NCI-H1105 treated with DMSO at 0.1 percent for 48 hours (cell line): ENCODE results near the gene HS6ST3.
"Not testable (repeated sequence)": the region's sequence is repeated elsewhere in the genome, so short reads cannot be mapped to it uniquely, and the experiment has no call there.

Source experiments
- DNase-seq: peaks from one replicate; lab custom pipeline; 2025; lab: John Stamatoyannopoulos, UW

The HS6ST3 gene

DNA sequence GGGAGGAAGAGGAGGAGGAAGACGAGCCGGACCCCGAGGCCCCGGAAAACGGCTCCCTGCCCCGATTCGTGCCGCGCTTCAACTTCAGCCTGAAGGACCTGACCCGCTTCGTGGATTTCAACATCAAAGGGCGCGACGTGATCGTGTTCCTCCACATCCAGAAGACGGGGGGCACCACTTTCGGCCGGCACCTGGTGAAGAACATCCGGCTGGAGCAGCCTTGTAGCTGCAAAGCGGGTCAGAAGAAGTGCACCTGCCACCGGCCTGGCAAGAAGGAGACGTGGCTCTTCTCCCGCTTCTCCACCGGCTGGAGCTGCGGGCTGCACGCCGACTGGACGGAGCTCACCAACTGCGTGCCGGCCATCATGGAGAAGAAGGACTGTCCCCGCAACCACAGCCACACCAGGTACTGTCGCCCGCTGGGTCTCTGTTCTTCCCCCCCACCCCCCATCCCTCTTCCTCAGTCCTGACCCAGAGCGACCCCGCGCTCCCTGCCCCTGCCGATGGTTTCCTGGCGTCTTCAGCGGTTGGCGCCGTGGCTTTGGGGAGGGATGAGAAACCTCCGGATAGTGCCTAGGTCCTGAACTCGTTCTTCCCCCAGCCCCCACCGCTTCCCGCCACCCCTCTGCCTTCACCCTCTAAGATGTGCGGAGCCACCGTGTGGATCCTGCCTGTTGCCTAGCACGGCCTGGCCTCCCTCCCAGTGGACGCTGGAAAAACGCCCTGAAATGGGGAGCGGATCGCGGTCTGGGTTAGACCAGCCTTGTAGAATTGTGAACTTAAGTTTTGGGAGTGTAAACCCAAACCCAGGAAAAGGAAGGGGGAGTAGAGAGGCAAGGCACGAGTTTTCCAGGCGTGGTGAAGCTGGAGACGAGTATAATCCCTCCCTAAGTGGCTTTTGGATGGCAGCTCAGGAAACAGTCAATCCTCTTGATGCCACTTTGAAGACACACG, 1.5 kb downstream of the HS6ST3 start:
- peak; percentile 38 for DNase-seq

DNA sequence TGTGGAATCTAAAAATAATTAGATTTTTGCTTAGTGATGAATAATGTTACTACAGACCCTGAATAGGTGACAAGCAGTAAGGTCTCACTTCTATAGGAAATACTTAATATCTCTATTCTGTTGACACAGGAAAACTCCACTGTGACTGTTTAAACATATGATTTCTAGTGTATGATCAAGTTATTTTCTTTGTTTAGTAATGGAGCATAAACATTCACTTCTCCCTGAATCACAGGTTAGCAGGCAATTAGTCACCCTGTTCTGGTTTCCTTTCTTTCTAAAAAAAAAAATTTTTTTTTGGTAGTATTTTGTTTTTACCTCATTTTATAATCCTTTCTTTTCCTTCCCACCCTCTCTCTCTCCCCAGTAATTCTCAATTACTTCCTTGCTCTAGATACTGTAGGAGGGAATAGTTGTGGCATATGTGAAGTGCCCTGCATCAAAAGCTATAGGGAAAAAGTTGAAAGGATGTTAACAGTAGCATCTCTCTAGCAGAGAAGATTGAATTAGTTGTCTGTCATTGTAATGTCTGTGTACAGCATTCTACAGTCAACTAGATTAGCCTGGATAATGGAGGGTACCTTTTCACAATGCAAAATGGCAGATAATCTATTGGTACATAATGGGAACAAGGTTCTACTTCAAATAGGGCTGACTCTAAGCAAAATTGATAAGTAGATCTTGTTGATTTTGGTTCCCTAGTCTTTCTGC, 3.5 kb downstream of the HS6ST3 start:
- no peak for DNase-seq

DNA sequence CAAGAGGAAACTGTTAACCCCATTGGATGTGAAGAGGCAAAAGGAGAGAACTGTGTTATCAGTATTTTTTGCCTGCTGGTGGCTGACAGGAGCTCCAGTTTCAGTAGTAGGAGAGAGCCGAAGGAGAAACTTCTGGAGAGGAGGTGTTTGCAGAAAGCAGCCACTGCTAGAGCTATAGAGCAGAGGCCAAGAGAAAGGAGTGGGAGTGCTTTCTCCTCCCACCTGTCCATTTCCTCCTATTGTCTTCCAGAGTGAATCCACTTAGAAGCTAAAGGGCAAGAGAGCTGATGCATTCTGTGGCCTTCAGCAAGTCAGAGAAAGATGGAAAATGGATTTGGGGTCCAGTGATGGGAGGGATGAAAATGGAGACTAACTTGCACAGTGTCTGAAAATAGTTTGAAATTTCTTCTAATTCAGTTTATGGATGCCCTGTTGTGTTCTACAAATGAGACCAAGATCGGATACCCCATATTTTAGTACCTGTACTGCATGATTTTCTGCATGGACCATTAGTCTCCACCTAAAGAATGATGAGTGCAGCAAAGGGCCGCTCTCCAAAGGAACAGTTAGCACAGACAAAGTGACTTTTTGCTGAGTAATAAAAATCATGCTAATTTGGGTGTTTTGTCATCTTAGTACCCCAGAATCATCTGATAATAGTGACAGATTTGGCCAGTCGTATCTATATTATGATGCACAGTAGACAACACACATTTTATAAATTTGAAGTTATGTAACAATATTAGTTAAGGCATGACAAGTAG, 10.7 kb downstream of the HS6ST3 start:
- no peak for DNase-seq

DNA sequence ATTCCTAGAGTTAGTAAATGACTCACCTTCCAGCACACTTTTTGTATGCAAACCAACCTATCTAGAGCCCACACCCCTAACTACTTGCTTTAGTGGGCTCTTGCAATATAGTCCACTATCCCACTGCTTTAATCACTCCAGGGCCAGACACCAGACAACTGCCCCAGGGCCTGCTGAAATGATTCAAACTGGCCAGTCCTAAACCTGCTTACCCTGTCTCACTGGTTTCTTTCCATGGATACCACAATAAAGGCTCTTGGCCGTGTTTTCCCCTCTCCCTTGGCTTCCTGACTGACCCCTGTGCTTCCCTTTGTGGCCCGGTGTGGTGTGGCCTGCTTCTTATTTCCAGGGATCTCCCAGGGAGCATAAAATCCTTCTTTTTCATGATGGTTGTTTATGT, 14.6 kb downstream of the HS6ST3 start:
- DNase-seq = no peak

DNA sequence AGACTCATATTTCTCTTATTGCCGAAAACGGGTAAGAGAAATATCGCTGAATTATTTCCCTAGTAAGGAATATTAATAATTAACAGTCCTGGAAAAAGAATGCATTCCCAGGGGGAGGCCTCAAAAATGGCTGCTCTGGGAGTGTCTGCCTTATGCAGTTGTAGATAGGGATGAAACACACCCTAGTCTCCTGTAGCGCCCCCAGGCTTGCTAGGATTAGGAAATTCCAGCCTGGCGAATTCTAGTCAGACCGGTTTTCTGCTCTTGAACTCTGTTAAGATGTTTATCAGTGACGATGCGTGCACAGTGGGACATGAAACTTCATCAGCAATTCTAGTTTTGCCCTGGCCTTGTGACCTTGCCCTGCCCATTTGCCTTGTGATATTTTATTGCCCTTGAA, 18.2 kb downstream of the HS6ST3 start:
- DNase-seq = not testable (repeated sequence)

DNA sequence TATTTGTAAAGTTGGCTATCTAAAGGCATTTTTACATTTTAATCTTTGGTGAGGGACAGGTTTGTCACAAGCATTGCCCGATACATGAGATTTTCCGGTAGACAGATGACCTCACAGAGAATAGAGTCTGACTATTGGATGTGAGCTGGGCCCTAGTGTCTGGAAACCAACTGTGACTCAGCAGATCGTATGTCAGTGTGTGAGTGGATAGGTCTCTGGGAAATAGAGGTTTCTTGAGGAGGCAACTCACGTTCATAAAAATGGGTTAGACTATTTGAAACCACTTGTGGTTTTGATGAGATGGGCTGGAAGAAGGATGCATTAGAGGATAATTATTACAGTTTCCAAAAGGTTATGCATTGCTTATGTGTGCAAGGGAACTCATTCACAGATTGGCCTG, 19.2 kb downstream of the HS6ST3 start:
- DNase-seq = no peak

DNA sequence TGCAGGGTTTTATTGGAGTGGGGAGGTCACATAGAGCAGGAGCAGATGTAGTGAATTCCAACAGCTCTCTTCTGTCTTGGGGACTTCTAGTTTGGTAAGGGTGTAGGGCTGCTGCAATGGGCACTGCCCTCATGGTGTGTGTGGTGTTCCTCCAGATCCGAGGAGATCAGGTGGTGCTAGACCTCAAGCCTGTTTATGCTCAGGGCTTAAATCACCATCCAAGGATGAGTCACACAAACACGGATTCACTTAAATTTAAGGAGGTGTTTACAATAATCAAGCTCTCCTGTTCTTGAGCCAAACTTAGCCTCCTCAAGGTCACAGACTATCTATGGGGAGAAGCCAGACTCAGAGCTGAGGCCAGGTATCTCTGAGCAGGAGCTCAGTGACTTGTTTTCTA, 23.0 kb downstream of the HS6ST3 start:
- DNase-seq = no peak

DNA sequence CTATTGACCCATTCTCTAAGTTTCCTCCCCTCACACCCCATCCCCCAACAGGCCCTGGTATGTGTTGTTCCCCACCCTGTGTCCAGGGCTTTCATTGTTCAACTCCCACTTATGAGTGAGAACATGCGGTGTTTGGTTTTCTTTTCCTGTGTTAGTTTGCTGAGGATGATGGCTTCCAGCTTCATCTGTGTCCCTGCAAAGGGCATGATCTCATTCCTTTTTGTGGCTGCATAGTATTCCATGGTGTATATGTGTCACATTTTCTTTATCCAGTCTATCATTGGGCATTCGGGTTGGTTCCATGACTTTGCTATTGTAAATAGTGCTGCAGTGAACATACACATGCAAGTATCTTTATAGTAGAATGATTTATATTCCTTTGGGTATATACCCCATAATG, 25.5 kb downstream of the HS6ST3 start:
- DNase-seq = not testable (repeated sequence)

DNA sequence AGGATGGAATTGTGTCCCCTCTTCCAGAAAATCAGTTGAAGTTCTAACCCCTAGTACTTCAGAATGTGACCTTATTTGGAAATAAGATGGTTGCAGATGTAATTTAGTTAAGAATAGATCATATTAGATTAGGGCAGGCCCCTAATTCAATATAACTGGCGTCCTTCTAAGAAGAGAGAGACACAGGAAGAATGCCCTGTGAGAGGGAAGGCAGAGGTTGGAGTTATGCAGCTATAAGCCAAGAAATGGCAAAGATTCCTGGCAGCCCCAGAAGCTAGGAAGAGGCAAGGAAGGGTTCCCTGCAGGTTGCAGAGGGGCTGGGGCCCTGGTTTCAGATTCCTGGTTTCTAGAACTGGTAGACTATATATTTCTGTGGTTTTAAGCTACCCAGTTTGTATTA, 30.0 kb downstream of the HS6ST3 start:
- no peak for DNase-seq

DNA sequence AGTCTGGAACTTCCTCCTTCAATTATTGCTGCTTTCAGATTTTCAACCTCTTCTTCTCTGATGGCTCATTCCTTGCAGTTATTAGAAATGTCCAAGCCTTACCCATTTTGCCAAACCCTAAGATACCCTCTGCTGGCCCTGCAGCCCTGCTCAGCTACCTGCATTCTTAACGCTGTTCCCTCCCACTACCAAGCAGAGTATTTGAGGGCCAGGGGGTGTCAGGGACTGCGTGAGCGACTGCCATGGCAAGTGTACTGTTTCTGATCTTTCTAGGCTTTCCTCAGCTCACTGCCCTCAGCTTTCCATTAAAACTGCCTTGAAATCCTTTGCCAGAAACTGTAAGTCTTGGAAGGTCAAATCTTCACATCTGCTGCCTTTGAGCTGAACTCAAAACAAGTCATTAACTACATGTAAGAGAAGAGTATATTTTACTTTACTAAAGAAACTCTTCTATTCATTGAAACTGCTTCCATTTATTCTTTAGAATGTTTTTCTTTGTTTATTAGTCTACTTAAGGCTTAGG, 41.0 kb downstream of the HS6ST3 start:
- DNase-seq = no peak

DNA sequence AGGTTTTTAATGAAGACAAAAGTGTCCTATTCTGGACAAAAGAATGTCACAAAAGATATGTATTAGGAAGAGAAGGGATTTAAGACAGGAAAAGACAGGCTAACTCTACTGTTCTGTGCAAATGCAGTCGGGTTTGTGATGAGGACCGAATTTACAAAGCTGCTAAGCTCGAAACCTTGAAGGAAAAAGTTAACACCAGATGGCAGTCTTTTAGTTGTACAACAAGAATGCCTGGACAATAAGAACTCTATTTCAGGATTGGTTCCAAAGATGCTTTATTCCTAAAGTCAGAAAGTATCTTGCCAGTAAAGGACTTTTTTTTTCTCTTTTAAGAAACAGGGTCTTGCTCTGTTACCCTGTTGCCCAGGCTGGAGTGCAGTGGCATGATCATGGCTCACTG, 51.1 kb downstream of the HS6ST3 start:
- no peak for DNase-seq

DNA sequence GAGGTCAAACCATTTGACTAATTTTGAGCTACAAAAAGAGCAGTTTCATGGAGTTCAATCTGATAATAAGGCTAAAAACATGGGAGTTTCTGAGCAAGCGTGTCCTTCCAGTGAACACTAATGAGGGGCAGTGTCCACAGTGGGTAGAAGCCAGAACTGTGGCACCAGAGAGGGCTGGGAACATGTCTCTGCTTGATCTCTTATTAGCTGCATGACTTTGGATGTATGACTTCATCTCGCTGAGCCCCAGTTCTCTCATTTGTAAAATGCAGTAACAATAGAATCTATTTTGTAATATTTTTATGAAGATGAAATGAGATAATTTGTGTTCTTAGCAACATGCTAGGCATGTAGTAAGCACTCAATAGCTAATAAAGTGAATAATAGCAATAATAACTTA, 69.8 kb downstream of the HS6ST3 start:
- no peak for DNase-seq

DNA sequence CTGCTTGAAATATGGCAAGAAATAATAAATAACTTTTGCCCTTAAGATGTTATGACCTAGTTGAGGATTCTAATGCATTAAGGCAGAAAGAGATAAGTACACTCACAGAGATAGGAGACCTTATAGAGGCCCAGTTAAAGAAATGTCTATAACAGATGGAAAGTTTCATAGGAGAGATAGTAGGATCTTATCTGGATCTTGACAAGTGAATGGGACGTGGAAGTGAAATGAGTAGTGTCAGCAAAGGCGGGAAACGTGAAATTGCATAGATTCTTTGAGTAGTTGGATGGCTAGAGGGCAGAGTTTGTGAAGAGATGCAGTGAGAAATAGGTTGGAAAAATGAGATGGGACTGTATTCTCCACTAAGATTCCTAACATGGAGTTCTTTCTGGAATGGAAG, 71.2 kb downstream of the HS6ST3 start:
- DNase-seq = no peak

DNA sequence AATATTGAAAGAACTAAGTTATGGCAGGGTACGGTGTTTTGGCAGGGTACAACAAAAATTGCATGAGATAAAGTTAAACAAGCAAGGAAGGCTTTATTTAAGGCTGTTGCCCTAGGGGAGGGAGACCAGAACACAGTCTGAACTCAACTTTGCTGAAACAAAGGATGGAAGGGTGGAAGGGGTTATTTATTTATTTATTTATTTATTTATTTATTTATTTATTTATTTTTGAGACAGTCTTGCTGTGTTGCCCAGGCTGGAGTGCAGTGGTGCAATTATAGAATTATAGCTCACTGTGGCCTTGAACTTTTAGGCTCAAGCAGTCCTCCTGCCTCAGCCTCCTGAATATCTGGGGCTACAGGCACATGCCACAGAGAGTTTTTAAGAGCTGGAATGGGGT, 75.9 kb downstream of the HS6ST3 start:
- no peak for DNase-seq

DNA sequence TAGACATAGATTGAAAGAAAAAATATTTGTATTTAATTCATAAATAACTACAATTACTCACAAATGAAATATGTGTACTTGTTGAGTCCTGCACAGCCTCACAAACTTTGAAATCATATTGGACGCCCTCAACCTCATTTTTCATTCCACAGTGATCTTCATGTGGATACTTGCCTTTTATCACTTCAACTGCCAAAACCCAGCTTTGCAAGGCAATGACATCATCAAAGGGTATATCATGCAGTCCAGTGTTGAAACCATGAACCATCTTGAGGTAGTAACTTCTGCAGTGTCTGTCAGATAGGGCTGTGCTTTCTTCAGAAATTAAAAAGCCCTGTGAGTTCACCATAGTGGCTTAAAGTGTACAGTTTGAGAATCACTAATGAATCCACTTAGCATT, 82.2 kb downstream of the HS6ST3 start:
- no peak for DNase-seq

DNA sequence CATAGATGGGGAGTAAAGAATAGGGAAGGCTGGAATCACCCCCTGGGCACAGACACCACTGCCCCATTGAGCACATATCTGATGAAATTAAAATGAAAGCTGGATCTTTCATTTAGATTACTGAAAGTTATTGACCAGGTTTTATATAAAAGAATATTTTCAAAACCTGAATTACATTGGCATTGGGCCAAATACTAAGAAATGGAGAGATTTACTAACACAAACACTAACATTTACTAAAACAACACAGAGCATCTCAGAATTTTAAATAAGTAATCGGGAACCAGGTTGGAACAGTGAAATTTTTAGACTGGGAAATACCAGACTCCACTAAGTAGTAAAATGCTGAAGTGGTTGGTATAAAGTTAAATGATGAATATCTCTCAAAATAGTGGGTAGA, 88.9 kb downstream of the HS6ST3 start:
- no peak for DNase-seq

DNA sequence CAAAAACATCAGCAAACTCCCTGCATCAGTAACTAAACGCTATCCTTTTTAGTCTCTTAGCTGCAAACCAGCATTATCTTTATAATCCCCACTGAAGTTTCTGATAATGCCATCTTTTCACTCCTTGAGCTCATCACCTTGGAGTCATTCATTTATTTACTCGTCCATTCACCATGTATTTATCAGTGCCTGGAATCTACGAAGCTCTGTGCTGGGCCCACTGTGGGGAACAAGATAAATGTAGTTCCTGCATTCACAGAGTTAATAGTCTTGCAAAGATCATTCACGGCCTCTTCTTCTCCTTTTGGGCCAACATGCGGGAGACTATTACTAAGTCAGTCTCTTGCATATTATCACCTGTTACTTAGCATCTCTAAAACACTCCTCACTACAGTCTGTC, 89.4 kb downstream of the HS6ST3 start:
- no peak for DNase-seq

DNA sequence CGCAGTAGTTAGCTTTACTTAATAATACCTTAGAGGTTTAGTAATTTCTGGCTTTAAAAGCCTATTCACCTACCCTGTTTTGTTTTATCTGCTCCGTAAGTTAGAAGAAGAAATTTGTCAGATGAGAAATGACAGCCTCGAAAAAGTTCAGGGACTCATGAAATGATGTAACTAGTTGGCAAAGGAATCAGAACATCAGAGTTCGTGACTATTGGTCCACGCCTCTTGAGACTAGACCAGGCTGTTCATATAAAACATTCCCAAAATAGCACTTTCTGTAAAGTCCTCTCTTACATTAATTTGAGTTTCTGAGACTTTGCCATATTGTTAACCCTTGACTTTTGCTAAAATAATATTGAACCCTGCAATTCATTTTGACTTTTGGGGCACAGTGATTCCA, 92.0 kb downstream of the HS6ST3 start:
- no peak for DNase-seq

DNA sequence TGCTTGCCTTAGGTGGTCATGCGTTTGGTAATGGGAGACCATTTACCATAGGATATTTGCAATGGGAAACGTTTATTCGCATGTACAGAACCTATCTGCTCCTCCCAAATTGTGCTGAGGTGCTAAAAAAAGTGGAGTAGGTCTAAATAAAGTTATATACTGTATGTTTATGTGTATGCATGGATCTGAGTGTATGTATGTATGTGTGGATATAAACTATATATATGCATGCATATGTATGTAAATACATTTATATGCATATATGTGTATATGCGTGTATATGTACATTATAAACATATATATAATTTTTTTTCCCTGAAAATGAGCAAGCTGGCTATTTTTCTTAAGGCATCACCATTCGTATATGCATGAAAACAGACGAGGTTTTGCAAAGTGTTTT, 95.9 kb downstream of the HS6ST3 start:
- DNase-seq = no peak

DNA sequence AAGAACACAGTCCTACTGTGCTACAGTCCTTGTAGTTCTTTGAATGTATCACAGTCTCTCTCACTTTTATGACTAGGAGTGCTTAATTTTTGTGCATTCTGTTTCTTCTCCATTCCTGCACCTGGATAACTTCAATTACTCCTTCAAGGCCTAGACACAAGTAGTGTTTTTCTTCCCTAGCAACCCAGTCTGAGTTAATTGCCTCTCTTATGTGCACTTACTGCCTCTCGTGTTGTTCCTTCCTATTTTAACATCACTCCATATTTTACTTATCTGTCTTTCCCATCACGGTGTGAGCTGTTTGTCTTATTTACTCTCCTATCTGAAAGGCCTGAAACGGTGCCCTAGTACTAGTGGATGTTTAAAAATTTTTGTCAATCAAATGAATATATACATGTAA, 101.5 kb downstream of the HS6ST3 start:
- no peak for DNase-seq

DNA sequence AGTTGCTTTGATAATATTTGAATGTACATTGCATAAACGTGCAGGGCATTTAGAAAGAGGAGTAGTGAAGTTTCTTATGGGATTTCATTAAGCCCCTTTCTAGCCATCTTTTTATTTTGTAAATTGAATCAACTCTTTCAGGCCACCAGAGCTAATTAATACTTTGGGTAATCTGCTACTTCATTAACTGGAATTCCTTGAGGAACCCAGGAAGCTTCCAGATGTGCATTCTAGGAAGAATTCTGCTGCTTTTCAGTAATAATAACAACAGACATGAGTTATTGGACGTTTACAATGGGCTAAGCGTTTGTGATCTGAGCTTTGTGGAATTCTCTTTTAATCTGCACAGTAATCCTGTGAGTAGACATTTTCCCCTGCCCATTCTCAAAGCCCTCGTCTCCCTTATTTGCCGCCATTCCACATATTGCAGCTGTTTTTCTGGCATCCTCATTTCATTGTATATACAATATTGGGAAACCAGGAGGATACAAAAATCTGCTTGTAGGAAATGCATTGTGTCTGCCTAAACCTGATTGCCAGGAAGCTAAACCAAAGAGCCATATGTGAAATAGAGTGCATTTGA, 103.9 kb downstream of the HS6ST3 start:
- no peak for DNase-seq

DNA sequence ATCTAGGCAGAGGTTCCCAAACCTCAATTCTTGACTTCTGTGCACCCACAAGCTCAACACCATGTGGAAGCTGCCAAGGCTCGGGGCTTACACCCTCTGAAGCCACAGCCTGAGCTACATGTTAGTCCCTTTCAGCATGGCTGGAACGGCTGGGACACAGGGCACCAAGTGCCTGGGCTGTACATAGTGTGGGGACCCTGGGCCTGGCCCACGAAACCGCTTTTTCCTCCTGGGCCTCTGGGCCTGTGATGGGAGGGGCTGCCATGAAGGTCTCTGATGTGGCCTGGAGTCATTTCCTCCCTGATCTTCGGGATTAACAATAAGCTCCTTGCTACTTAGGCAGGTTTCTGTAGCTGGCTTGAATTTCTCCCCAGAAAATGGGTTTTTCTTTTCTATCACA, 108.1 kb downstream of the HS6ST3 start:
- no peak for DNase-seq
